Measurements from ENCODE around the gene UST. TPM values are rescaled to one million over a fixed set of nuclear protein-coding genes. Genes with fewer than 3 reads are reported as not detected.
"Not testable (repeated sequence)": the region's sequence is repeated elsewhere in the genome, so short reads cannot be mapped to it uniquely, and the experiment has no call there.

Gene UST
- total RNA-seq, 2 donors from 2014 or later: 15.3 to 16.3 TPM

DNA sequence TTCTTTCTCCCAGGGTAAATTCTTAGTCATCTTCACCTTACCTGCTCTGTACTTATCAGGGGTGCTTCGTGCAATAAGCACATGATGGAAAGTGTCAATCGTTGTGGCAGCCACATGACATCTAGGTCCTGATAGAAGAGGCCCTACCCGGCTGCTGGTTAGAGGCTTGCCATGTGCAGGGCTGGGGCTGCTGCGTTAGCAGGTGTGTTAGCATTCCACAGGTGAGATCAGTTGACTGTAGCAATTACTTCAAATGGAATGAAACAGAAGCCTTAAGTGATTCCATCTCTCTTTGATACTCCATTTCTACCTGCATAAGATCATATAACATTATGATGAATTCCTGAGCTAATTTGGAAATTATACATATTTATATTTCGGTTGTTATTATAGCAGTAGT, 127.0 kb downstream of the UST start:
- no peak overlapping the region for H3K9ac ChIP-seq (ENCODE audit: extremely low read depth, low read length, poor library complexity, severe bottlenecking)
- H3K4me3 ChIP-seq (ENCODE audit: low read length): no peak overlapping the region
- Mint-ChIP-seq H3K9me3 (no peaks in the 10 kb centered on the region), H3K4me3 (no peak overlapping the region), H3K27ac (no peak overlapping the region), H3K27me3 (ENCODE audit: insufficient read depth) (no peaks in the 10 kb centered on the region), H3K4me1 (peaks cover 22% of the 10 kb centered on the region), H3K36me3 (ENCODE audit: low read depth) (no peaks in the 10 kb centered on the region)
- no peak for DNase-seq
- no peaks in the 10 kb centered on the region for H3K36me3 ChIP-seq (ENCODE audit: control insufficient read depth, insufficient read depth, low read length)
- no peak for TF ChIP-seq CTCF (conservative IDR thresholded peaks at IDR 0.05)
- H3K27me3 ChIP-seq (ENCODE audit: control insufficient read depth, insufficient read depth, low read length, poor library complexity, severe bottlenecking): no peaks in the 10 kb centered on the region
- H3K9me3 ChIP-seq (ENCODE audit: control insufficient read depth, low read length): no peaks in the 10 kb centered on the region
- WGBS, 2 experiments (ENCODE audit: insufficient coverage in 1 of 2, insufficient read length in 1 of 2): 92 to 93% methylated on average over 2 to 5 of the region's 5 CpGs
- H3K4me1 ChIP-seq (ENCODE audit: control insufficient read depth, insufficient read depth, low read length): peaks cover 7% of the 10 kb centered on the region
- no peak overlapping the region for H3K27ac ChIP-seq (ENCODE audit: low read depth, low read length)

GRCh38 chr6:148874698-148875293, 128.0 kb downstream of the UST start:
- no peaks in the 10 kb centered on the region for H3K36me3 Mint-ChIP-seq (ENCODE audit: low read depth)
- DNase-seq: peak; percentile 58
- Histone ChIP-seq H3K27me3 (ENCODE audit: control insufficient read depth, insufficient read depth, low read length, poor library complexity, severe bottlenecking) (no peaks in the 10 kb centered on the region), H3K27ac (ENCODE audit: low read depth, low read length) (peak overlapping the region; percentile 91), H3K9me3 (ENCODE audit: control insufficient read depth, low read length) (no peaks in the 10 kb centered on the region), H3K36me3 (ENCODE audit: control insufficient read depth, insufficient read depth, low read length) (no peaks in the 10 kb centered on the region), H3K9ac (ENCODE audit: extremely low read depth, low read length, poor library complexity, severe bottlenecking) (no peak overlapping the region), H3K4me3 (ENCODE audit: low read length) (no peak overlapping the region), H3K4me1 (ENCODE audit: control insufficient read depth, insufficient read depth, low read length) (peaks cover 7% of the 10 kb centered on the region)
- no peak for TF ChIP-seq CTCF (conservative IDR thresholded peaks at IDR 0.05)
- WGBS, 2 experiments (ENCODE audit: insufficient coverage in 1 of 2, insufficient read length in 1 of 2): 52 to 67% methylated on average over 5 to 9 of the region's 9 CpGs
- H3K4me1 Mint-ChIP-seq: peaks cover 22% of the 10 kb centered on the region
- no peaks in the 10 kb centered on the region for H3K9me3 Mint-ChIP-seq
- H3K27me3 Mint-ChIP-seq (ENCODE audit: insufficient read depth): no peaks in the 10 kb centered on the region
- no peak overlapping the region for H3K4me3 Mint-ChIP-seq
- H3K27ac Mint-ChIP-seq: no peak overlapping the region

DNA sequence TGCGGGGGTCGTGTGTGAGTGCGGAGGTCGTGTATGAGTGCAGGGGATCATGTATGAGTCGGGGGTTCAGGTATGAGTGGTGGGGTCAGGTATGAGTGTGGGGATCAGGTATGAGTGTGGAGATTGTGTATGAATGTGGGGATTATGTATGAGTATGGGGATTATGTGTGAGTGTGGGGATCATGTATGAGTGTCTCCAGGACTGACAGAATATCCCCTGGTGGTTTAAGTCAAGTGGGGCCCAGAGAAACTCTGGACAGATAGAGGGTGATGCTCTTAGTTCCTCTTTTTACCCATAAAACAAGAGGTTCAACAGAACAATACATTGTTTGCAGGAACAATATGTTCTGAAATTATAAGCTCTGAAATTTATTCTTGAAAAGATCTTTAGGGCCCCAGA, 131.9 kb downstream of the UST start:
- H3K36me3 Mint-ChIP-seq (ENCODE audit: low read depth): no peaks in the 10 kb centered on the region
- no peaks in the 10 kb centered on the region for H3K27me3 Mint-ChIP-seq (ENCODE audit: insufficient read depth)
- DNase-seq: no peak
- Histone ChIP-seq H3K9ac (ENCODE audit: extremely low read depth, low read length, poor library complexity, severe bottlenecking) (no peak overlapping the region), H3K27ac (ENCODE audit: low read depth, low read length) (no peak overlapping the region), H3K27me3 (ENCODE audit: control insufficient read depth, insufficient read depth, low read length, poor library complexity, severe bottlenecking) (no peaks in the 10 kb centered on the region), H3K4me3 (ENCODE audit: low read length) (no peak overlapping the region), H3K9me3 (ENCODE audit: control insufficient read depth, low read length) (no peaks in the 10 kb centered on the region), H3K36me3 (ENCODE audit: control insufficient read depth, insufficient read depth, low read length) (no peaks in the 10 kb centered on the region), H3K4me1 (ENCODE audit: control insufficient read depth, insufficient read depth, low read length) (peaks cover 4% of the 10 kb centered on the region)
- no peaks in the 10 kb centered on the region for H3K9me3 Mint-ChIP-seq
- no peak overlapping the region for H3K4me3 Mint-ChIP-seq
- WGBS, 2 experiments (ENCODE audit: insufficient coverage in 1 of 2, insufficient read length in 1 of 2): 80 to 97% methylated on average over 1 to 5 of the region's 5 CpGs
- no peak overlapping the region for H3K27ac Mint-ChIP-seq
- no peak for TF ChIP-seq CTCF (conservative IDR thresholded peaks at IDR 0.05)
- peaks cover 23% of the 10 kb centered on the region for H3K4me1 Mint-ChIP-seq

DNA sequence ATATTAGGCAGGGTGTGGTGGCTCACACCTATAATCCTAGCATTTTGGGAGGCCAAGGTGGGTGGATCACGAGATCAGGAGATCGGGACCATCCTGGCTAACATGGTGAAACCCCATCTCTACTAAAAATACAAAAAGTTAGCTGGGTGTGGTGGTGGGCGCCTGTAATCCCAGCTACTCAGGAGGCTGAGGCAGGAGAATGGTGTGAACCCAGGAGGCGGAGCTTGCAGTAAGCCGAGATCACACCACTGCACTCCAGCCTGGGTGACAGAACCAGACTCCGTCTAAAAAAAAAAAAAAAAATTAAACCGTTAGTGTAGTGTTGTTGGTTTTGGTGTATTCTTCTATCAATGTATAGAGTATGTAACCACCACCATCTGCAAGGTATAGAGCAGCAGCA, 133.9 kb downstream of the UST start:
- not testable (repeated sequence) for H3K4me3 Mint-ChIP-seq; H3K27ac ChIP-seq (ENCODE audit: low read depth, low read length); H3K4me1 ChIP-seq (ENCODE audit: control insufficient read depth, insufficient read depth, low read length); H3K9me3 ChIP-seq (ENCODE audit: control insufficient read depth, low read length); H3K9me3 Mint-ChIP-seq; H3K4me3 ChIP-seq (ENCODE audit: low read length); H3K36me3 ChIP-seq (ENCODE audit: control insufficient read depth, insufficient read depth, low read length); DNase-seq; H3K27me3 Mint-ChIP-seq (ENCODE audit: insufficient read depth); H3K27ac Mint-ChIP-seq; H3K36me3 Mint-ChIP-seq (ENCODE audit: low read depth); H3K9ac ChIP-seq (ENCODE audit: extremely low read depth, low read length, poor library complexity, severe bottlenecking); H3K27me3 ChIP-seq (ENCODE audit: control insufficient read depth, insufficient read depth, low read length, poor library complexity, severe bottlenecking)
- WGBS, 2 experiments (ENCODE audit: insufficient coverage in 1 of 2, insufficient read length in 1 of 2): 90 to 92% methylated on average over 5 to 7 of the region's 7 CpGs
- peaks cover 12% of the 10 kb centered on the region for H3K4me1 Mint-ChIP-seq
